Measurements from ENCODE around the gene ALKBH4.
"Not testable (repeated sequence)": the region's sequence is repeated elsewhere in the genome, so short reads cannot be mapped to it uniquely, and the experiment has no call there.

DNA sequence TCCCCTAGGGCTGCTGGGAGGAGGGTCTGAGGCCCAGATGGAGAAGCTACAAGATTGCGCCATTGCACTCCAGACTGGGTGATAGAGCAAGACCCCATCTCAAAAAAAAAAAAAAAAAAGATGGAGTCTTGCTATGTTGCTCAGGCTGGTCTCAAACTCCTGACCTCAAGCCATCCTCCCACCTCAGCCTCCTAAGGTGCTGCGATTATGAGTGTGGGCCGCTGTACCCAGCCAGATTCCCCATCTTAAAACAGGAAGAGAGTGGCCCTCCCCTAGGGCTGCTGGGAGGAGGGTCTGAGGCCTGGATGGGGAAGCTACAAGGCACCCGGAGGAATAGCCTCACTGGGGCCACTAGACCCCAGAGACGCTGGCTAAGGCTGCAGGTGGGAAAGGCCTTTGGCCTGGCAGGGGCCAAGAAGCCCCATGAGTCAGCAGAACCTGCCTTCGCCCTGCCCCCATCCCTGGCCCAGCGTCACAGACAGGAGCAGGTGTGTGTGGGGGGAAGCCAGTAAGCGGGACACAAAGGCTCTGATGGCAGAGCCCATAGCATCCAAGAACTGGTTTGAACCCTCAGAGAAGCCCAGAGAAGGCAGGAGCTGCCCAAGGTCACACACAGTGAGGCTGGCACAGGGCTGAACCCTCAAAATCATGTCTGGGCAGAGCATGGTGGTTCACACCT is 42.9 kb upstream of the ALKBH4 start:
- TF ChIP-seq ZC3H10 (CRISPR knock-in tag; IDR thresholded peaks at IDR 0.05); ARNTL (CRISPR knock-in tag; IDR thresholded peaks at IDR 0.05; ENCODE audit: borderline replicate concordance, low read depth); PPARA (CRISPR knock-in tag; IDR thresholded peaks at IDR 0.05; ENCODE audit: borderline replicate concordance); ZFP3 (CRISPR knock-in tag; IDR thresholded peaks at IDR 0.05); BACH2 (CRISPR knock-in tag; IDR thresholded peaks at IDR 0.05; ENCODE audit: borderline replicate concordance); GLIS3 (CRISPR knock-in tag; IDR thresholded peaks at IDR 0.05); TCF4 (CRISPR knock-in tag; IDR thresholded peaks at IDR 0.05; ENCODE audit: borderline replicate concordance); ZNF70 (CRISPR knock-in tag; IDR thresholded peaks at IDR 0.05): not testable (repeated sequence)
- TF ChIP-seq, protein P1, sequence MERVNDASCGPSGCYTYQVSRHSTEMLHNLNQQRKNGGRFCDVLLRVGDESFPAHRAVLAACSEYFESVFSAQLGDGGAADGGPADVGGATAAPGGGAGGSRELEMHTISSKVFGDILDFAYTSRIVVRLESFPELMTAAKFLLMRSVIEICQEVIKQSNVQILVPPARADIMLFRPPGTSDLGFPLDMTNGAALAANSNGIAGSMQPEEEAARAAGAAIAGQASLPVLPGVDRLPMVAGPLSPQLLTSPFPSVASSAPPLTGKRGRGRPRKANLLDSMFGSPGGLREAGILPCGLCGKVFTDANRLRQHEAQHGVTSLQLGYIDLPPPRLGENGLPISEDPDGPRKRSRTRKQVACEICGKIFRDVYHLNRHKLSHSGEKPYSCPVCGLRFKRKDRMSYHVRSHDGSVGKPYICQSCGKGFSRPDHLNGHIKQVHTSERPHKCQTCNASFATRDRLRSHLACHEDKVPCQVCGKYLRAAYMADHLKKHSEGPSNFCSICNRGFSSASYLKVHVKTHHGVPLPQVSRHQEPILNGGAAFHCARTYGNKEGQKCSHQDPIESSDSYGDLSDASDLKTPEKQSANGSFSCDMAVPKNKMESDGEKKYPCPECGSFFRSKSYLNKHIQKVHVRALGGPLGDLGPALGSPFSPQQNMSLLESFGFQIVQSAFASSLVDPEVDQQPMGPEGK (CRISPR knock-in tag; IDR thresholded peaks at IDR 0.05; ENCODE audit: borderline replicate concordance): not testable (repeated sequence)
- TF ChIP-seq, protein P2, sequence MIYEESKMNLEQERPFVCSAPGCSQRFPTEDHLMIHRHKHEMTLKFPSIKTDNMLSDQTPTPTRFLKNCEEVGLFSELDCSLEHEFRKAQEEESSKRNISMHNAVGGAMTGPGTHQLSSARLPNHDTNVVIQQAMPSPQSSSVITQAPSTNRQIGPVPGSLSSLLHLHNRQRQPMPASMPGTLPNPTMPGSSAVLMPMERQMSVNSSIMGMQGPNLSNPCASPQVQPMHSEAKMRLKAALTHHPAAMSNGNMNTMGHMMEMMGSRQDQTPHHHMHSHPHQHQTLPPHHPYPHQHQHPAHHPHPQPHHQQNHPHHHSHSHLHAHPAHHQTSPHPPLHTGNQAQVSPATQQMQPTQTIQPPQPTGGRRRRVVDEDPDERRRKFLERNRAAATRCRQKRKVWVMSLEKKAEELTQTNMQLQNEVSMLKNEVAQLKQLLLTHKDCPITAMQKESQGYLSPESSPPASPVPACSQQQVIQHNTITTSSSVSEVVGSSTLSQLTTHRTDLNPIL (CRISPR knock-in tag; IDR thresholded peaks at IDR 0.05; ENCODE audit: low read depth): not testable (repeated sequence)
- TF ChIP-seq, protein P3, sequence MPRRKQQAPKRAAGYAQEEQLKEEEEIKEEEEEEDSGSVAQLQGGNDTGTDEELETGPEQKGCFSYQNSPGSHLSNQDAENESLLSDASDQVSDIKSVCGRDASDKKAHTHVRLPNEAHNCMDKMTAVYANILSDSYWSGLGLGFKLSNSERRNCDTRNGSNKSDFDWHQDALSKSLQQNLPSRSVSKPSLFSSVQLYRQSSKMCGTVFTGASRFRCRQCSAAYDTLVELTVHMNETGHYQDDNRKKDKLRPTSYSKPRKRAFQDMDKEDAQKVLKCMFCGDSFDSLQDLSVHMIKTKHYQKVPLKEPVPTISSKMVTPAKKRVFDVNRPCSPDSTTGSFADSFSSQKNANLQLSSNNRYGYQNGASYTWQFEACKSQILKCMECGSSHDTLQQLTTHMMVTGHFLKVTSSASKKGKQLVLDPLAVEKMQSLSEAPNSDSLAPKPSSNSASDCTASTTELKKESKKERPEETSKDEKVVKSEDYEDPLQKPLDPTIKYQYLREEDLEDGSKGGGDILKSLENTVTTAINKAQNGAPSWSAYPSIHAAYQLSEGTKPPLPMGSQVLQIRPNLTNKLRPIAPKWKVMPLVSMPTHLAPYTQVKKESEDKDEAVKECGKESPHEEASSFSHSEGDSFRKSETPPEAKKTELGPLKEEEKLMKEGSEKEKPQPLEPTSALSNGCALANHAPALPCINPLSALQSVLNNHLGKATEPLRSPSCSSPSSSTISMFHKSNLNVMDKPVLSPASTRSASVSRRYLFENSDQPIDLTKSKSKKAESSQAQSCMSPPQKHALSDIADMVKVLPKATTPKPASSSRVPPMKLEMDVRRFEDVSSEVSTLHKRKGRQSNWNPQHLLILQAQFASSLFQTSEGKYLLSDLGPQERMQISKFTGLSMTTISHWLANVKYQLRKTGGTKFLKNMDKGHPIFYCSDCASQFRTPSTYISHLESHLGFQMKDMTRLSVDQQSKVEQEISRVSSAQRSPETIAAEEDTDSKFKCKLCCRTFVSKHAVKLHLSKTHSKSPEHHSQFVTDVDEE (CRISPR knock-in tag; IDR thresholded peaks at IDR 0.05): not testable (repeated sequence)
- TF ChIP-seq, protein P4, sequence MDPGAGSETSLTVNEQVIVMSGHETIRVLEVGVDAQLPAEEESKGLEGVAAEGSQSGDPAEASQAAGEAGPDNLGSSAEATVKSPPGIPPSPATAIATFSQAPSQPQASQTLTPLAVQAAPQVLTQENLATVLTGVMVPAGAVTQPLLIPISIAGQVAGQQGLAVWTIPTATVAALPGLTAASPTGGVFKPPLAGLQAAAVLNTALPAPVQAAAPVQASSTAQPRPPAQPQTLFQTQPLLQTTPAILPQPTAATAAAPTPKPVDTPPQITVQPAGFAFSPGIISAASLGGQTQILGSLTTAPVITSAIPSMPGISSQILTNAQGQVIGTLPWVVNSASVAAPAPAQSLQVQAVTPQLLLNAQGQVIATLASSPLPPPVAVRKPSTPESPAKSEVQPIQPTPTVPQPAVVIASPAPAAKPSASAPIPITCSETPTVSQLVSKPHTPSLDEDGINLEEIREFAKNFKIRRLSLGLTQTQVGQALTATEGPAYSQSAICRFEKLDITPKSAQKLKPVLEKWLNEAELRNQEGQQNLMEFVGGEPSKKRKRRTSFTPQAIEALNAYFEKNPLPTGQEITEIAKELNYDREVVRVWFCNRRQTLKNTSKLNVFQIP (CRISPR knock-in tag; IDR thresholded peaks at IDR 0.05; ENCODE audit: borderline replicate concordance, low read depth): not testable (repeated sequence)

Measured in SK-N-SH treated with all-trans-retinoic acid at 6 μM for 48 hours (cell line).